Loucy (cell line): Measurements from ENCODE around the gene ZFR.
"Not testable (repeated sequence)": the region's sequence is repeated elsewhere in the genome, so short reads cannot be mapped to it uniquely, and the experiment has no call there.

ENCODE experiments used
- H2AFZ ChIP-seq: fragments of 200-600 bp; sonication (generic); 2 replicates; pipeline ENCODE4 v1.6.0; 2016; ENCODE audit warnings: antibody characterized with exemption, mild to moderate bottlenecking, low read length, moderate library complexity
- H3F3A ChIP-seq: fragments of 200-600 bp; 2 replicates; pipeline ENCODE4 v1.6.0; 2016; ENCODE audit warnings: antibody characterized with exemption, low read depth, mild to moderate bottlenecking
- H3K27me3 ChIP-seq: fragments of 200-600 bp; sonication (generic); 2 replicates; pipeline ENCODE4 v1.6.1; 2014; ENCODE audit warnings: low read length, mild to moderate bottlenecking; ENCODE audit not compliant: insufficient read depth, poor library complexity, severe bottlenecking
- H3K36me3 ChIP-seq: fragments of 200-600 bp; sonication (generic); 2 replicates; pipeline ENCODE4 v1.6.1; 2016; ENCODE audit warnings: low read length; ENCODE audit not compliant: insufficient read depth
- H3K4me1 ChIP-seq: fragments of 200-600 bp; sonication (generic); 2 replicates; pipeline ENCODE4 v1.5.1; 2014; ENCODE audit warnings: low read length, mild to moderate bottlenecking; ENCODE audit not compliant: insufficient read depth, poor library complexity, severe bottlenecking
- H3K4me2 ChIP-seq: fragments of 200-600 bp; sonication (generic); 2 replicates; pipeline ENCODE4 v1.6.0; 2014; ENCODE audit warnings: antibody characterized with exemption, low read length, low read depth, mild to moderate bottlenecking; ENCODE audit not compliant: poor library complexity, severe bottlenecking
- H3K4me3 ChIP-seq: fragments of 200-600 bp; sonication (generic); 2 replicates; pipeline ENCODE4 v1.5.1; 2014; ENCODE audit warnings: low read length, mild to moderate bottlenecking, mixed read lengths; ENCODE audit not compliant: poor library complexity, severe bottlenecking
- H3K79me2 ChIP-seq: fragments of 200-600 bp; sonication (generic); 2 replicates; pipeline ENCODE4 v1.6.1; 2014; ENCODE audit warnings: low read length; ENCODE audit not compliant: insufficient read depth
- H3K9ac ChIP-seq: fragments of 200-600 bp; sonication (generic); 2 replicates; pipeline ENCODE4 v1.6.0; 2014; ENCODE audit warnings: mild to moderate bottlenecking, low read depth, low read length, moderate library complexity; ENCODE audit not compliant: poor library complexity, severe bottlenecking
- H3K9me2 ChIP-seq: fragments of 200-600 bp; sonication (generic); replicated peaks from 2 replicates; pipeline ENCODE4 v1.6.1; 2016; ENCODE audit warnings: low read depth, low read length, mixed read lengths
- H3K9me3 ChIP-seq: fragments of 200-600 bp; sonication (generic); 2 replicates; pipeline ENCODE4 v1.6.1; 2014; ENCODE audit warnings: mild to moderate bottlenecking, antibody characterized with exemption, low read length, low read depth; ENCODE audit not compliant: insufficient read depth
- H4K20me1 ChIP-seq: fragments of 200-600 bp; sonication (generic); 2 replicates; pipeline ENCODE4 v1.6.0; 2014; ENCODE audit warnings: antibody characterized with exemption, low read length, mild to moderate bottlenecking; ENCODE audit not compliant: insufficient read depth, poor library complexity, severe bottlenecking
- CTCF ChIP-seq: fragments of 200-600 bp; sonication (generic); conservative IDR thresholded peaks from 2 replicates; pipeline ENCODE4 v1.5.1; 2014; ENCODE audit warnings: mild to moderate bottlenecking, antibody characterized with exemption, low read length
- EZH2phosphoT487 ChIP-seq: fragments of 200-600 bp; IDR thresholded peaks from 2 replicates; pipeline ENCODE4 v1.6.1; 2018; ENCODE audit warnings: antibody characterized with exemption, mild to moderate bottlenecking, moderate library complexity, borderline replicate concordance

Gene ZFR

GRCh38 chr5:32378966-32379365, 65.6 kb downstream of the ZFR start:
- TF ChIP-seq EZH2phosphoT487 (no peak), CTCF (no peak)
- H3K4me1 ChIP-seq, result no peaks in the 10 kb centered on the region
- H3K9me3 ChIP-seq, result no peaks in the 10 kb centered on the region
- H3K9ac ChIP-seq, result no peak overlapping the region
- H3K9me2 ChIP-seq, result no peaks in the 10 kb centered on the region
- no peak overlapping the region for H2AFZ ChIP-seq
- peaks cover 4% of the 10 kb centered on the region for H4K20me1 ChIP-seq
- H3K79me2 ChIP-seq, result no peaks in the 10 kb centered on the region
- H3F3A ChIP-seq, result no peaks in the 10 kb centered on the region
- H3K36me3 ChIP-seq, result peaks cover 78% of the 10 kb centered on the region
- no peak overlapping the region for H3K4me3 ChIP-seq
- no peaks in the 10 kb centered on the region for H3K27me3 ChIP-seq
- H3K4me2 ChIP-seq, result no peak overlapping the region

- no peaks in the 10 kb centered on the region for H3K4me1 ChIP-seq
- H3K79me2 ChIP-seq, result no peaks in the 10 kb centered on the region
- H3K9me2 ChIP-seq, result no peaks in the 10 kb centered on the region
- no peaks in the 10 kb centered on the region for H3F3A ChIP-seq
- no peaks in the 10 kb centered on the region for H3K9me3 ChIP-seq
- no peak overlapping the region for H3K9ac ChIP-seq
- no peaks in the 10 kb centered on the region for H4K20me1 ChIP-seq
- H3K36me3 ChIP-seq, result peaks cover 65% of the 10 kb centered on the region
- H3K27me3 ChIP-seq, result no peaks in the 10 kb centered on the region
- H3K4me2 ChIP-seq, result no peak overlapping the region
- H3K4me3 ChIP-seq, result no peak overlapping the region
- TF ChIP-seq CTCF, result no peak
- no peak for TF ChIP-seq EZH2phosphoT487
- H2AFZ ChIP-seq, result no peak overlapping the region
Observed at GRCh38 chr5:32369542-32370155, 74.9 kb downstream of the ZFR start.

GRCh38 chr5:32369032-32369431, 75.5 kb downstream of the ZFR start:
- TF ChIP-seq CTCF (no peak), EZH2phosphoT487 (no peak)
- Histone ChIP-seq H3K79me2 (no peaks in the 10 kb centered on the region), H3K4me3 (no peak overlapping the region), H3K9me3 (no peaks in the 10 kb centered on the region), H2AFZ (no peak overlapping the region), H3K4me2 (no peak overlapping the region), H3K9ac (no peak overlapping the region), H4K20me1 (no peaks in the 10 kb centered on the region), H3K4me1 (no peaks in the 10 kb centered on the region), H3K36me3 (peaks cover 65% of the 10 kb centered on the region), H3F3A (no peaks in the 10 kb centered on the region), H3K27me3 (no peaks in the 10 kb centered on the region), H3K9me2 (no peaks in the 10 kb centered on the region)

- not testable (repeated sequence) for H2AFZ ChIP-seq, H3K27me3 ChIP-seq, H3K9me2 ChIP-seq, H3K4me3 ChIP-seq, H3K4me1 ChIP-seq, H3K4me2 ChIP-seq, H3K9ac ChIP-seq, H4K20me1 ChIP-seq, H3F3A ChIP-seq, H3K79me2 ChIP-seq, H3K9me3 ChIP-seq
- H3K36me3 ChIP-seq, result peaks cover 71% of the 10 kb centered on the region
Observed at GRCh38 chr5:32367271-32367670, 77.3 kb downstream of the ZFR start.
